HG03064 (cell line): ENCODE data around the gene ASPM.

Source experiments
- ATAC-seq: cut with Tn5 transposase; IDR thresholded peaks from one replicate; pipeline ENCODE4 v1.9.1; 2021; ENCODE audit warnings: low read depth; ENCODE audit not compliant: unreplicated experiment

ASPM gene

GRCh38 chr1:197146101-197147095, at the start of gene ASPM:
Gene ASPM, minus strand, starts transcription at chr1:197146669. Its CDS starts 232 bp downstream, at chr1:197146437.
- ATAC-seq: peak; percentile 99

DNA sequence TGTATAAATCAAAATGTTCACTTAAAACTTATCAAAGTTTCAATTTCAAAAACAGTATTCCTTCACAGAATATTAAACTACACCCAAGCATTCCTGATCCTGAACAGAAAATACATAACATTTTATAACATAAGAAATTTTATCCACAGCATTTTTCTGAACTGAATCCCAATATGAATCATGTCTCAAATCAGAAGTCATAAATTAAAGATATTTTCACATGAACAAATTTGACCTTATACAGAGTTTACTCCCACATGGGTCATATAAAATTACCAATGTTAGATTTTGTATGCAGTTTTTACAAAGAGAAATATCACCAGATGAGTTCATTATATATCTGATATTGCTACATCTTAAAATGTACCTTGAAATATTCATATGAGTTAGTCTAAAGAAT, 48.6 kb upstream of the ASPM start:
- ATAC-seq: no peak

GRCh38 chr1:197184190-197184589, 37.7 kb upstream of the ASPM start:
- no peak for ATAC-seq

- no peak for ATAC-seq
These were observed 36.8 kb upstream of the ASPM start for GRCh38 chr1:197183195-197183748.

DNA sequence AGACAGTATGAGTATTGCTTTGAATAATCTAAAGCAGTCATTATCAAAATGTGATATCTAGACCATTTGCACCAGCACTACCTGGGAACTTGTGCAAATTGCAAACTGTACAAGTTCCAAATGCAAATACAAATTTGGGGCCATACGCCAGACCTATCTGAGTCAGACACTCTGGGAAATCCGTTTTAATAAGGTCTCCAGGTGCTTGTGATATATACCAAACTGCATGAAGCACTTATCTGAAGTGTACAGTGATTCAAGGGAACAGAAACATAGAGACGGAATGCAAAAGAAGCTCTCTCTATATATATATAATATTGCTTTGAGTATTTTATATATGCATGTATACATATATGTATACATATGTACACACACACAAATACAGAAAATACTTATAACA, 36.2 kb upstream of the ASPM start:
- no peak for ATAC-seq

- peak; percentile 55 for ATAC-seq
These were observed 35.5 kb upstream of the ASPM start for GRCh38 chr1:197181982-197182381.

DNA sequence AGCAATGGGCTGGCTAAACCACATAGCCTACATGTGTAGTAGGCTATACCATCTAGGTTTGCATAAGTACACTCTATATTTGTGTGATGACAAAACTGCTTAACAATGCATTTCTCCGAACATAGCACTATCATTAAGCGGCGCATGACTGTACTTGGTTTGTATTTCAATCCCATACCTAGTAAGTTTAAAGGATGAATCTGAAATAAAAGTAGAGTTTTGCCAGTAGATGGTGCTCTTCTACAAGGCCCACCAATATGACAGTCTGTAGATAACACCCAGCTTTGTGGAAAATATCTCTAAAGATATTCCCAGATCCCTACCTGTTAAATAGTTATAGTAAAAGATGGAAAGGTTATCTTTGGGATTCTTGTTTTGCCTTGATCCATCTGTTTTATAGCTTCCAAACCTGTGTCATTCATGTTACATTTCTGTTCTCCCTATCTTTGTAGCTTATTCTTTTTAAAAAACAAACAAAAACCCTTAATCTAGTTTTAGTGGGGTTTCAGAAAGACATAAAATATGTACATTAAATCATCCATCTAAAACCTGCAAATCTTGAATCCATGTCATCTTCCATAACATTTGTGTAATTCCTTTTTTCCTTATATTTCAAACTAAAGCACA, 33.9 kb upstream of the ASPM start:
- ATAC-seq: no peak

- ATAC-seq: peak; percentile 65
These were observed 32.5 kb upstream of the ASPM start for GRCh38 chr1:197178998-197179397.

DNA sequence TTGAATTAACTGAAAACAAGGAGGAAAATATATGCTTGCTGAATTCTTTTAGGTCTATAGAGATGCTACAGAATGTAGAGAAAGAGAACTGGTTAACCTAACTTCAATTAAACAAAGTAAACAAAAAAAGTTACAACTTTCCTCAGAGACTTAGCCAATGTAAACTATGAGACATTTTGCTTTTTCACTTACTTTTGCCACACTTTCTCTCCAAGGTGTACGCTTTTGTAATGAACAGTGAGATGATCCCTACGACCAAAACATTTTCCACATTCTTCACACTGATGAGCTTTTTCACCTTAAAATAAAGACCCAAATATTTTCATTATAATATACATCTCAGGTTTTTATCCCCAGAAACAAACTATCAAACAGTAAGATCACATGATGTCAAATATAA, 28.3 kb upstream of the ASPM start:
- ATAC-seq: no peak

DNA sequence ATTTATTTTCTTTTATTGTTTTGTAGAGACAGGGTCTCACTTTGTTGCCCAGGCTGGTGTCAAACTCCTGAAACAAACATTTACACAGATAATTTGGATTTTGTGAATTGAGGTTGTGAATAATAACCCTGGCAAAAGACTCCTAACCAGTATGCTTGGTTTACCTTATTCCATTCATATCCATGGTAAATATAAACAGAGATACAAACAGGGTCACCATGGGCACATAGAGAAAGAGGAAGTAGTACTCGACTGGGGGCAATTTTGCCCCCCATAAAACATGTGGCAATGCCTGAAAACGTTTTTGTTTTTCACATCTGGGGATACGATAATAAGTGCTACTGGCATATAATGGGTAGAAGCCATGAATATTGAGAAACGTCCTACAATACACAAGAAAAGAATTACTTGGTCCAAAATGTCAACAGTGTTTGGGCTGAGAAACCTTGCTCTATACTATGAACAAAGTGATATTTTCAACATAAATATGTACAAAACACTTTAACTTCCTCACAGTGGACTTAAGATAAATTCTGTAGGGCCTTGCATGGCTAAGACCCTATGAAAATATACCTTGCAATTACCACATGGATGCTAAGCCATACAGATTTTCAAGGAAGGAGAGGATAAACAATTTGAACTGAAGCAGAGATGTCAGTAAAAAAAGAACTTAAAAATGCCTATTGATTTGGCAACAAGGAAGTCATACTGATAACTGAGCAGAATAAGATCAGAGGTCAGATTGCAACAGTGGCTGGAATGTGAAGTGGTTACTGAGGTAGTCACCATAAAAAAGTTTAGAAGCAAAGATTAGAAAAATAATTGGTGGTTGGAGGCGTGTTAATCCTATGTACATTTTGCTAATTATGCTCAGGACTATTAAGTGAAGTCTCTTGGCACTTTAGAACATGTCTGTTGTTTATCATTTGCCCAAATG, 27.4 kb upstream of the ASPM start:
- no peak for ATAC-seq

- ATAC-seq: no peak
These were observed 25.1 kb upstream of the ASPM start for GRCh38 chr1:197171531-197171930.

- no peak for ATAC-seq
These were observed 24.1 kb upstream of the ASPM start for GRCh38 chr1:197170538-197170937.

DNA sequence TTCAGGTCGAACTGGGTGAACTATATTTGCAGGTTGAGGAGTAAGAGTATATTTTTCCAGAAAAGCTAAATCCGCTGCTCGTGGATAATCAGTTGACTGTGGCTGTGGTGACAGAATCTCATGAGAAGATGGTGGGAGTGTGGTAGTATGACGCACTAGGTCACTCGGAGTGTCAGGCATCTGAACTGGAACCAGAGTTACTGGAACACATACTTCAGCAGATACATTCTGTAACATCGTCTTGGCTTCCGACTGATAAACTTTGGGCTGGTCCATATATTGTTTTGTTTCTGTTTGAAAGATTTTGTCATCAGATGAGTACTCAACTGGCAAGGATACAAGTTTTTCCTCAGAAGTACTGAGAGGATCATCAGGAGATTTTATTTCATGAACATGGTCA, 13.0 kb upstream of the ASPM start:
- ATAC-seq: no peak

DNA sequence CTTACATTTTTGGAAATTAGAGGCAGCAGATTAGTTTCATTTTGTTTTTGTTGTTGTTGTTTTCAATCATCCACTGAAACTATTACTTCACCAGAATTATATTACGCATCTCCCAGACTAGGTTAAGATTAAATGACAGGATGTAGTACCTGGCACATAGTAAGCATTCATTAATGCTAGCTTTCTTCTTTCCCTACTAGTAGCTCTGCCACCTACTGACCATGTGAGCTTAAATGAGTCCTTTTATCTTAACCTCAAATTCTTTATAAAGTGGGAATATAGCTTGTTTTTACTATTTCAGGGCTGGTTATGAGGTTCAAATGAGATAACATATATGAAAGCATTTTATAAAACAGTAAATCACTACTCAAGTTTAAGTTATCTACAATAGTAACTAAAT, 10.2 kb upstream of the ASPM start:
- no peak for ATAC-seq

DNA sequence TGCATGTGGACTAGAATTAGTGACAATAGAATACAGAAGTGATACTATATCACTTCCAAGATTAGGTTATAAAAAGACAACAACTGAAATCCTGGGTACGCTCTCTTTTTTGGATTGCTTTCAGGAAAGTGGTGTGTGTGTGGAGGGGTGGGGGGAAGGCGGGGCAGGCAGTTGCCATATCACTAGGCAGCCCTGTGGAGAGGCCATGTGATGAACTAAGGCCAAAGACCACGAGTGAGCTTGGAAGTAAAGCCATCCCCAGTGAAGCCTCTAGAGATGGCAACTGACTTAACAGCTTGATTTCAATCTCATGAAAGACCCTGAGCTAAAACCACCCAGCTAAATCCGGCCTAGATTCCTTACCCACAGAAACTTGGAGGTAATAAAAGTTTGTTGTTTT, 6.2 kb upstream of the ASPM start:
- no peak for ATAC-seq

- no peak for ATAC-seq
These were observed 4.7 kb upstream of the ASPM start for GRCh38 chr1:197151185-197151584.

GRCh38 chr1:197150336-197151005, 4.0 kb upstream of the ASPM start:
- ATAC-seq: no peak

DNA sequence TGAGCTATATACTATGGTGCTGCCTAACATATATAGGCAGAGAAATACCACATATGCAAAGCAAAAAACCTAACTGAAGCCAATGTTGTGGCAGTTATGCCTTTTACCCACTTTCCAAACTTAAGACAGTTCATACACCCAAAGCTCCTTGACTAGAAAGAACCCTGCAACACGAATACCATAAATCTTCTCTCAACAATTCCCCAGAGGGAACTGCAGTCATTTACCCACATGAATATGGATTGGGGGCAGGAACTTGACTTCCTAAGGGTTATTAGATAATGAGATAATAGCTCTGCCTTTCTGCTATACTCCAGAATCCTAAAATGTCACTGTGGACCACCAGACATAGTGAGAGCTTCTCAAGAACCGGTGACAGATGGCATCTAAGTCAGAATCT, 2.9 kb upstream of the ASPM start:
- no peak for ATAC-seq

- no peak for ATAC-seq
These were observed 934 bp downstream of the ASPM start for GRCh38 chr1:197145446-197146024.
